Smooth muscle cell (in vitro differentiated cells): ENCODE data around the gene TMTC2. TPM values are rescaled to one million over a fixed set of nuclear protein-coding genes. Genes with fewer than 3 reads are reported as not detected.

Experiments
- DNase-seq: peaks from one replicate; lab custom pipeline; 2025; ENCODE audit not compliant: unreplicated experiment; lab: John Stamatoyannopoulos, UW
- H2AFZ ChIP-seq: fragments of 200-600 bp; sonication (generic); 2 replicates; pipeline ENCODE4 v1.6.0; 2016; ENCODE audit warnings: antibody characterized with exemption, low read depth, mild to moderate bottlenecking
- H3F3A ChIP-seq: fragments of 200-600 bp; sonication (generic); 2 replicates; pipeline ENCODE4 v1.6.0; 2017; ENCODE audit warnings: antibody characterized with exemption, low read depth
- H3K27ac ChIP-seq: fragments of 200-600 bp; sonication (generic); 2 replicates; pipeline ENCODE4 v1.5.1; 2016; ENCODE audit warnings: low read depth, mild to moderate bottlenecking
- H3K27me3 ChIP-seq: fragments of 200-600 bp; sonication (generic); 2 replicates; pipeline ENCODE4 v1.6.1; 2016; ENCODE audit warnings: low read depth, mild to moderate bottlenecking
- H3K36me3 ChIP-seq: fragments of 200-600 bp; sonication (generic); 2 replicates; pipeline ENCODE4 v1.5.1; 2016; ENCODE audit warnings: low read depth
- H3K4me1 ChIP-seq: fragments of 200-600 bp; sonication (generic); 2 replicates; pipeline ENCODE4 v1.5.1; 2016; ENCODE audit warnings: low read depth
- H3K4me2 ChIP-seq: fragments of 200-600 bp; sonication (generic); 2 replicates; pipeline ENCODE4 v1.6.0; 2016; ENCODE audit warnings: mild to moderate bottlenecking
- H3K4me3 ChIP-seq: fragments of 200-600 bp; sonication (generic); 2 replicates; pipeline ENCODE4 v1.5.1; 2016; ENCODE audit warnings: mild to moderate bottlenecking
- H3K79me2 ChIP-seq: fragments of 200-600 bp; sonication (generic); 2 replicates; pipeline ENCODE4 v1.6.0; 2016; ENCODE audit warnings: low read depth, mild to moderate bottlenecking
- H3K9ac ChIP-seq: fragments of 200-600 bp; sonication (generic); 2 replicates; pipeline ENCODE4 v1.6.0; 2016; ENCODE audit warnings: low read depth
- H3K9me3 ChIP-seq: fragments of 200-600 bp; sonication (generic); replicated peaks from 2 replicates; pipeline ENCODE4 v1.5.1; 2016; ENCODE audit warnings: low read depth
- H4K20me1 ChIP-seq: fragments of 200-600 bp; sonication (generic); 2 replicates; pipeline ENCODE4 v1.6.0; 2016; ENCODE audit warnings: low read depth
- CTCF ChIP-seq: fragments of 200-600 bp; sonication (generic); IDR thresholded peaks from 2 replicates; pipeline ENCODE4 v1.5.1; 2017; ENCODE audit warnings: borderline replicate concordance, mild to moderate bottlenecking, antibody characterized with exemption; ENCODE audit not compliant: insufficient read depth, poor library complexity, severe bottlenecking
- WGBS: methylation state at CpG from one replicate; pipeline ENCODE4 v1.1.7; 2016; ENCODE audit warnings: low lambda C conversion rate; 5-methylcytosine and 5-hydroxymethylcytosine counted together
- polyA plus RNA-seq: library from polyadenylated mRNA; unstranded; fragments of >200 nt; fragmentation: Nextera tagmentation; extraction: Ambion mirVana; gene quantifications from 2 replicates; pipeline ENCODE4 v1.2.1, GENCODE V29; 2016
- total RNA-seq: library from RNA; depleted of rRNA; stranded (reverse); fragments of >200 nt; gene quantifications from 2 replicates; pipeline ENCODE4 v1.2.3, GENCODE V29; 2014

The TMTC2 gene
- total and polyA plus RNA-seq, 2 experiments from 2014 or later: 0.71 to 10.6 TPM

DNA sequence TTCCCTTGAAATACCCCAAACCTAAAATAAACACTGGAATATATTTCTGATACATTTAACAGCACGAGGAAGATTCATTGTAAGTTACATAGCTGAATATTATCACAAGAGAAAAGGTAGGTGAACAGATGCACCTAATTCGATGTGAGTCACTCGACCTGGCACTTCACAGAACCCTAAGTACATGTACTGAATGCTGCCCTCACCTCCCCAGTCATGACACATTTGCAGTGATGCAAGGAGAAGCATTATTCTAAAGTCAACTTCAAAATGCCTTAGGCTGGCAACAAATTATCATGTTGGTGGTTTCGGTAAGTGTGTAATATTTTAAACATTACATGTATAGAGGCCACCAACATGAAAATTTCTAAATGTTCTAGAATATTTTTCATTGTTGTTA lies 35.2 kb upstream of the TMTC2 start:
- 88% methylated on average over 4 of the region's 4 CpGs for WGBS
- DNase-seq: no peak

DNA sequence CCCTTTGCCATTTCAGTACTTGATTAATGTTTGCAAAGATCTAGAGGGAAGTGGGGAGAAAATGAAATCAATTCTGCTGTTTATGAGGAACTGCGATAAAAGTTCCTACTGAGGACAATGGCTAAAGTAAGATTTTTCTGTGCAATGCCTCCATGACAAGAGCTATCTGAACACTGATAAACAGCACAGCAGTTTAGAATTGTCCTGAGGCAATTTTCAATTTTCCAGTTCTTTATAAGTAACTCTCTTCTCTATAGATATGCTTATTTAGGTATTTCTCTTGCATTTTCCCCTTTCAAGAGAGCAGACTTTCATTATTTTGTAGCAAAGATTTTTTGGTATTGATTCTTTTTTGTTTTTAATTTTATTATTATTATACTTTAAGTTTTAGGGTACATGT lies 34.6 kb upstream of the TMTC2 start:
- H3K4me2 ChIP-seq: no peak overlapping the region
- 94% methylated on average over 1 of the region's 1 CpG for WGBS
- TF ChIP-seq CTCF: no peak

More for the DNA sequence above, 35.2 kb upstream of the TMTC2 start:
- Histone ChIP-seq H3K36me3 (no peaks in the 10 kb centered on the region), H3K9me3 (no peaks in the 10 kb centered on the region), H4K20me1 (no peaks in the 10 kb centered on the region), H3K79me2 (no peaks in the 10 kb centered on the region), H2AFZ (no peak overlapping the region), H3K27me3 (no peaks in the 10 kb centered on the region), H3F3A (no peaks in the 10 kb centered on the region), H3K4me3 (no peak overlapping the region), H3K9ac (no peak overlapping the region), H3K4me2 (no peak overlapping the region), H3K4me1 (peaks cover 4% of the 10 kb centered on the region), H3K27ac (peak overlapping the region; percentile 41)
- no peak for TF ChIP-seq CTCF

GRCh38 chr12:82655751-82656150 lies 31.0 kb upstream of the TMTC2 start:
- H4K20me1 ChIP-seq: no peaks in the 10 kb centered on the region
- no peak overlapping the region for H3K4me3 ChIP-seq
- TF ChIP-seq CTCF: no peak
- no peak overlapping the region for H3K9ac ChIP-seq
- WGBS: 87% methylated on average over 4 of the region's 4 CpGs
- no peak overlapping the region for H2AFZ ChIP-seq
- H3K4me2 ChIP-seq: no peak overlapping the region
- no peaks in the 10 kb centered on the region for H3K27me3 ChIP-seq
- no peaks in the 10 kb centered on the region for H3F3A ChIP-seq
- H3K36me3 ChIP-seq: no peaks in the 10 kb centered on the region
- H3K27ac ChIP-seq: no peak overlapping the region
- H3K4me1 ChIP-seq: peaks cover under 1% of the 10 kb centered on the region
- no peak for DNase-seq
- no peaks in the 10 kb centered on the region for H3K79me2 ChIP-seq
- no peaks in the 10 kb centered on the region for H3K9me3 ChIP-seq

More for the DNA sequence above, 34.6 kb upstream of the TMTC2 start:
- no peaks in the 10 kb centered on the region for H3F3A ChIP-seq
- no peaks in the 10 kb centered on the region for H3K9me3 ChIP-seq
- no peaks in the 10 kb centered on the region for H4K20me1 ChIP-seq
- H3K4me3 ChIP-seq: no peak overlapping the region
- H3K27ac ChIP-seq: no peak overlapping the region
- H3K9ac ChIP-seq: no peak overlapping the region
- DNase-seq: no peak
- H2AFZ ChIP-seq: no peak overlapping the region
- no peaks in the 10 kb centered on the region for H3K79me2 ChIP-seq
- peaks cover 4% of the 10 kb centered on the region for H3K4me1 ChIP-seq
- H3K27me3 ChIP-seq: no peaks in the 10 kb centered on the region
- no peaks in the 10 kb centered on the region for H3K36me3 ChIP-seq
